Transverse colon (tissue), 4 donors: ENCODE results near the gene FCHO2. TPM values are rescaled to one million over a fixed set of nuclear protein-coding genes. Genes with fewer than 3 reads are reported as not detected.
"Not testable (repeated sequence)": the region's sequence is repeated elsewhere in the genome, so short reads cannot be mapped to it uniquely, and the experiment has no call there.

Source experiments
- DNase-seq: peaks from one replicate; pipeline ENCODE4 v3.0.0-alpha.2; 2019
- H3K27ac ChIP-seq, 4 donors: fragments of 200-600 bp; sonication (generic); 2 replicates each; pipeline ENCODE4 v1.5.1; 2016 to 2018; ENCODE audit warnings: inconsistent platforms in 4 of 4
- H3K27me3 ChIP-seq: fragments of 200-600 bp; sonication (generic); 2 replicates; pipeline ENCODE4 v1.5.1; 2017; ENCODE audit warnings: inconsistent platforms
- H3K36me3 ChIP-seq, 4 donors: fragments of 200-600 bp; sonication (generic); 2 replicates each; pipeline ENCODE4 v1.5.1; 2017 to 2019; ENCODE audit warnings: inconsistent platforms in 4 of 4
- H3K4me1 ChIP-seq, 4 donors: fragments of 200-600 bp; sonication (generic); 2 replicates each; pipeline ENCODE4 v1.5.1; 2017 to 2020; ENCODE audit warnings: inconsistent platforms in 4 of 4
- H3K4me3 ChIP-seq, 4 donors: fragments of 200-600 bp; sonication (generic); 1 replicate in 1 of 4; 2 replicates in 3 of 4; pipeline versions ENCODE4 v1.5.1 to v1.6.1; 2017 to 2019; ENCODE audit warnings: inconsistent platforms in 4 of 4
- H3K9me3 ChIP-seq, 2 donors: fragments of 200-600 bp; sonication (generic); 2 replicates each; pipeline ENCODE4 v1.5.1; 2017 to 2019; ENCODE audit warnings: inconsistent platforms in 2 of 2
- EP300 ChIP-seq: sonication (generic); formaldehyde crosslinking; IDR thresholded peaks from one replicate; pipeline ENCODE4 v1.6.1; 2017; ENCODE audit warnings: antibody characterized with exemption, low read depth
- POLR2A ChIP-seq: fragments of 450-650 bp; IDR thresholded peaks from one replicate; pipeline ENCODE4 v1.6.1; 2016; ENCODE audit warnings: antibody characterized with exemption, mild to moderate bottlenecking, moderate library complexity
- POLR2AphosphoS5 ChIP-seq, 3 donors: sonication (generic); formaldehyde crosslinking; IDR thresholded peaks; one replicate each; pipeline ENCODE4 v1.6.1; 2016; ENCODE audit warnings: antibody characterized with exemption in 3 of 3
- WGBS, 2 donors: methylation state at CpG; one replicate each; pipeline ENCODE4 v1.1.5; 2018; ENCODE audit warnings: low coverage in 1 of 2; 5-methylcytosine and 5-hydroxymethylcytosine counted together
- in situ Hi-C, 4 donors: fragments of 200-750 bp; cut with MboI; loops; one replicate each; pipeline versions ENCODE4 v1.15.0 to v1.15.1; 2017; ENCODE audit warnings: low sequenced_read_pairs in 3 of 4, low pct_ligation_motif_present in 1 of 4, low pct_unique_long_range_greater_than_20kb in 1 of 4
- intact Hi-C: fragments of 100-400 bp; cut with DNase I; formaldehyde crosslinking; loops from one replicate; pipeline ENCODE4 v1.15.1; 2023; ENCODE audit warnings: low total_unique reads
- total RNA-seq, 4 donors: library from RNA; depleted of rRNA; stranded (reverse); fragments of >200 nt; gene quantifications; one replicate each; pipeline ENCODE4 v1.1.0, GENCODE V29; 2016
- TF ChIP-seq, protein P1 (sequence below), 5 experiments: fragments of 200-600 bp in 3 of 5; fragments of 450-650 bp in 2 of 5; sonication (generic) in 3 of 5; IDR thresholded peaks; 1 replicate in 2 of 5; 2 replicates in 3 of 5; pipeline ENCODE4 v1.5.1; 2016 to 2017; ENCODE audit warnings: antibody characterized with exemption in 5 of 5, inconsistent platforms in 3 of 5, mild to moderate bottlenecking in 2 of 5, moderate library complexity in 1 of 5

The FCHO2 gene
- total RNA-seq, 4 donors from 2014 or later: 25.8 to 45.4 (median 29.2) TPM

DNA sequence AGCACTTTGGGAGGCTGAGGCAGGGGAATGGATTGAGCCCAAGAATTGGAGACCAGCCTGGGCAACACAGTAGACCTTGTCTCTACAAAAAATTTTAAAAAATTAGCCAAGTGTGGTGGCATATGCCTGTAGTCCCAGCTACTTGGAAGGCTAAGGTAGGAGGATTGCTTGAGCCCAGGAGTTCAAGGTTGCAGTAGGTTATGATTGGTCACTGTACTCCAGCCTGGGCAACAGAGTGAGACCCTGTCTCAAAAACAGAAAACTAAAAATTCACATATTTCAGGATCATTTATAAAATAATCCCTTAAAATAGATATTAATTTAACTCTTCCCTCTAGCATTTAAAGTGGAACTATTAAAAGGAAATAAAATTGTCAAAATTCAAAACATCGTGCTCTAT lies 3.4 kb downstream of the FCHO2 start:
- no peaks in the 10 kb centered on the region for H3K9me3 ChIP-seq
- no peaks in the 10 kb centered on the region for H3K27me3 ChIP-seq
- H3K4me1 ChIP-seq: peaks cover 4 to 38% (median 17%) of the 10 kb centered on the region in 4 donors
- intact Hi-C loops: no loop called here
- no peaks in the 10 kb centered on the region for H3K36me3 ChIP-seq
- peak overlapping the region in 1 of 4 donors; percentile 12 for H3K4me3 ChIP-seq
- TF ChIP-seq POLR2A: no peak
- TF ChIP-seq POLR2AphosphoS5 (IDR thresholded peaks at IDR 0.05): no peak
- TF ChIP-seq, protein P1, sequence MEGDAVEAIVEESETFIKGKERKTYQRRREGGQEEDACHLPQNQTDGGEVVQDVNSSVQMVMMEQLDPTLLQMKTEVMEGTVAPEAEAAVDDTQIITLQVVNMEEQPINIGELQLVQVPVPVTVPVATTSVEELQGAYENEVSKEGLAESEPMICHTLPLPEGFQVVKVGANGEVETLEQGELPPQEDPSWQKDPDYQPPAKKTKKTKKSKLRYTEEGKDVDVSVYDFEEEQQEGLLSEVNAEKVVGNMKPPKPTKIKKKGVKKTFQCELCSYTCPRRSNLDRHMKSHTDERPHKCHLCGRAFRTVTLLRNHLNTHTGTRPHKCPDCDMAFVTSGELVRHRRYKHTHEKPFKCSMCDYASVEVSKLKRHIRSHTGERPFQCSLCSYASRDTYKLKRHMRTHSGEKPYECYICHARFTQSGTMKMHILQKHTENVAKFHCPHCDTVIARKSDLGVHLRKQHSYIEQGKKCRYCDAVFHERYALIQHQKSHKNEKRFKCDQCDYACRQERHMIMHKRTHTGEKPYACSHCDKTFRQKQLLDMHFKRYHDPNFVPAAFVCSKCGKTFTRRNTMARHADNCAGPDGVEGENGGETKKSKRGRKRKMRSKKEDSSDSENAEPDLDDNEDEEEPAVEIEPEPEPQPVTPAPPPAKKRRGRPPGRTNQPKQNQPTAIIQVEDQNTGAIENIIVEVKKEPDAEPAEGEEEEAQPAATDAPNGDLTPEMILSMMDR (IDR thresholded peaks at IDR 0.05): no peak
- TF ChIP-seq EP300: no peak
- peak overlapping the region in 1 of 4 donors; percentile 97 for H3K27ac ChIP-seq
- no peak for DNase-seq
- in situ Hi-C loops: loop anchor here in 1 of 4 donors (10.0 kb wide), 1 partner anchor 246 kb away; no protein-coding TSS in a partner anchor
- WGBS, 2 donors: 100% methylated on average over 1 of the region's 1 CpG

DNA sequence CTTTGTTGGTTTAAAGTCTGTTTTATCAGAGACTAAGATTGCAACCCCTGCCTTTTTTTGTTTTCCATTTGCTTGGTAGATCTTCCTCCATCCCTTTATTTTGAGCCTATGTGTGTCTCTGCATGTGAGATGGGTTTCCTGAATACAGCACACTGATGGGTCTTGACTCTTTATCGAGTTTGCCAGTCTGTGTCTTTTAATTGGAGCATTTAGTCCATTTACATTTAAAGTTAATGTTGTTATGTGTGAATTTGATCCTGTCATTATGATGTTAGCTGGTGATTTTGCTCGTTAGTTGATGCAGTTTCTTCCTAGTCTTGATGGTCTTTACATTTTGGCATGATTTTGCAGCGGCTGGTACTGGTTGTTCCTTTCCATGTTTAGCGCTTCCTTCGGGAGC lies 18.6 kb downstream of the FCHO2 start:
- DNase-seq, H3K9me3 ChIP-seq, H3K36me3 ChIP-seq, H3K27me3 ChIP-seq, H3K4me1 ChIP-seq, H3K27ac ChIP-seq, H3K4me3 ChIP-seq, in situ Hi-C loops: not testable (repeated sequence)
- intact Hi-C loops: loop anchor here (10.0 kb wide), 1 partner anchor 1530 kb away; no protein-coding TSS in a partner anchor
- WGBS, 2 donors: 95 to 100% methylated on average over 1 to 5 of the region's 5 CpGs

DNA sequence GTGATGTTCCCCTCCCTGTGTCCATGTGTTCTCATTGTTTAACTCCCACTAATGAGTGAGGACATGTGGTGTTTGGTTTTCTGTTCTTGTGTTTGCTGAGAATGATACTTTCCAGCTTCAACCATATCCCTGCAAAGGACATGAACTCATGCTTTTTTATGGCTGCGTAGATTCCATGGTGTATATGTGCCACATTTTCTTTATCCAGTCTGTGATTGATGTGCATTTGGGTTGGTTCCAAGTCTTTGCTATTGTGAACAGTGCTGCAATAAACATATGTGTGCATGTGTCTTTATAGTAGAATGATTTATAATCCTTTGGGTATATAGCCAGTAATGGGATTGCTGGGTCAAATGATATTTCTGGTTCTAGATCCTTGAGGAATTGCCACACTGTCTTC lies 21.0 kb downstream of the FCHO2 start:
- H3K27me3 ChIP-seq: not testable (repeated sequence)
- intact Hi-C loops: loop anchor here (10.0 kb wide), 1 partner anchor 1528 kb away; no protein-coding TSS in a partner anchor
- WGBS, 2 donors: 59% methylated on average over 1 of the region's 1 CpG; no CpG with 5 or more reads in 1 of the 2 donors

DNA sequence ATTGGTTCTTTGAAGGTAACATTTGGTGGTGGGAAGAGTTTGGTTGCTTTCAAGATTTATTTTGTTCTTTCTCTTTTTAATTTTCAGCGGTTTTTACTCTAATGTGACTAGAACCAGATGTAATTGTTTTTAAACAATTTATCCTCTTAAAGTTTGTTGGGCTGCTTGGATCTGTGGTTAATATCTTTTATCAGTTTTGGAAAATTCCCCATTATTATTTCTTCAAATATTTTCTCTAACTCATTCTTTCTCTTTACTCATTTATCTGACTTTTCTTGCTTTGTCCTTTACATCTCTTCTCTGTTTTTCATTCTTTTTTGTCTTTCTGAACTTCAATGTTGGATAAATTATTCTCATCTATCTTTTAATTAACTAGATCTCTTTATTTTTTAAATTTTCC lies 29.9 kb downstream of the FCHO2 start:
- in situ Hi-C loops: no loop called here
- H3K36me3 ChIP-seq: peaks cover 0 to 5% (median 0%) of the 10 kb centered on the region in 4 donors
- H3K27ac ChIP-seq: no peak overlapping the region
- intact Hi-C loops: no loop called here
- WGBS, 2 donors: 77 to 100% methylated on average over 1 of the region's 1 CpG
- no peak for DNase-seq
- no peaks in the 10 kb centered on the region for H3K9me3 ChIP-seq
- no peak for TF ChIP-seq POLR2AphosphoS5 (IDR thresholded peaks at IDR 0.05)
- no peak for TF ChIP-seq POLR2A
- no peak overlapping the region for H3K4me3 ChIP-seq
- H3K27me3 ChIP-seq: no peaks in the 10 kb centered on the region
- H3K4me1 ChIP-seq: no peaks in the 10 kb centered on the region

More for the DNA sequence above, 21.0 kb downstream of the FCHO2 start:
- H3K36me3 ChIP-seq, H3K4me1 ChIP-seq, H3K4me3 ChIP-seq, DNase-seq, in situ Hi-C loops, H3K27ac ChIP-seq, H3K9me3 ChIP-seq: not testable (repeated sequence)

DNA sequence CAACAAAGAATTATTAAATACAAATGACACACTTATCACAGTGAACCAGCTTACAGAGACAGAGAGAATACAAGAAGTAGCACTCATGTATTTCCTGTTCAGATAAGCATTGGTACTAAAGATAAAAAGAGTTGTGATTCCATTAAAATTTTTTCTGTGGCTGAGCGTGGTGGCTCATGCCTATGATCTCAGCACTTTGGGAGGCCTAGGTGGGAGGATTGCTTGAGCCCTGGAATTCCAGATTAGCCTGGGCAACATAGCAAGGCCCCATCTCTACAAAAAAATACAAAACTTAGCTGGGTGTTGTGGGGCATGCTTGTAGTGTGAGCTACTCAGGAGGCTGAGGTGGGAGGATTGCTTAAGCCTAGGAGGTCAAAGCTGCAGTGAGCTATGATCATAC lies 32.9 kb downstream of the FCHO2 start:
- 83% methylated on average over 1 of the region's 1 CpG; no CpG with 5 or more reads in 1 of the 2 donors for WGBS, 2 donors
- TF ChIP-seq POLR2AphosphoS5 (IDR thresholded peaks at IDR 0.05): no peak
- H3K27me3 ChIP-seq: no peaks in the 10 kb centered on the region
- peaks cover 0 to 14% (median 4%) of the 10 kb centered on the region in 4 donors for H3K36me3 ChIP-seq
- H3K4me3 ChIP-seq: no peak overlapping the region
- H3K9me3 ChIP-seq: no peaks in the 10 kb centered on the region
- H3K4me1 ChIP-seq: no peaks in the 10 kb centered on the region
- no peak for DNase-seq
- intact Hi-C loops: no loop called here
- in situ Hi-C loops: no loop called here
- no peak overlapping the region for H3K27ac ChIP-seq

DNA sequence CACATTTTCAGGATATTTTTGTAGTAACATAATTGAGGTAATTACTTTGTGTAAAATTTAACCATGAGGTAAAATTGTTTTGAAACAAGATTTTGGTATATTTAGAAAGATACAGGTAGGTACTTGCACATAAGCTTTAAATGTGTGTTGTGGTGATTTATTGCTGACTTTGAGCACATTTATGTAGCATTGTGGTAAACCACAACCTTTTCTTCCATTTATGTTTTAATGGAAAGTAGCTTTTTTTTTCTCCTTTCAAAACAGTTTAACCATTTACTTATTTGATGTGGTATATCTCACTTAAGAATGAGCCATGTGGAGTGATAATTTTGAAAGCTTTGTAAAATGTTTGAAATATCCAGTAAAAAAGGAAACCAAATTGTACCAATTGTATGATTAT lies 35.6 kb downstream of the FCHO2 start:
- intact Hi-C loops: no loop called here
- Histone ChIP-seq H3K27ac (no peak overlapping the region), H3K36me3 (peaks cover 0 to 16% (median 5%) of the 10 kb centered on the region in 4 donors), H3K27me3 (no peaks in the 10 kb centered on the region), H3K4me3 (no peak overlapping the region), H3K4me1 (no peaks in the 10 kb centered on the region), H3K9me3 (no peaks in the 10 kb centered on the region)
- in situ Hi-C loops: no loop called here
- no peak for DNase-seq
- TF ChIP-seq, protein P1 (IDR thresholded peaks at IDR 0.05): no peak
- no peak for TF ChIP-seq POLR2AphosphoS5 (IDR thresholded peaks at IDR 0.05)
- TF ChIP-seq POLR2A: no peak
